Activated CD4-positive, alpha-beta T cell treated with anti-CD3 and anti-CD28 coated beads, Interleukin-2, Interleukin-4, amounts not matched to agents 100 ng/mL and 50 ng/mL, durations not matched to agents 16 hours and 8 hours (primary cell): ENCODE data around the gene TFDP2.
"Not testable (repeated sequence)": the region's sequence is repeated elsewhere in the genome, so short reads cannot be mapped to it uniquely, and the experiment has no call there.

ENCODE experiments used
- DNase-seq: peaks from one replicate; pipeline ENCODE4 v3.0.0-alpha.2; 2020; ENCODE audit warnings: low spot score

TFDP2 gene

GRCh38 chr3:142019794-142020320 lies 129.5 kb downstream of the TFDP2 start:
- peak; percentile 37 for DNase-seq

- no peak for DNase-seq
These were observed 135.4 kb downstream of the TFDP2 start for GRCh38 chr3:142013993-142014392.

GRCh38 chr3:142013326-142013980 lies 135.9 kb downstream of the TFDP2 start:
- DNase-seq: no peak

- no peak for DNase-seq
These were observed 140.3 kb downstream of the TFDP2 start for GRCh38 chr3:142009029-142009428.

- DNase-seq: no peak
These were observed 141.5 kb downstream of the TFDP2 start for GRCh38 chr3:142007710-142008399.

GRCh38 chr3:142004957-142005356 lies 144.4 kb downstream of the TFDP2 start:
- not testable (repeated sequence) for DNase-seq

GRCh38 chr3:142004025-142004424 lies 145.3 kb downstream of the TFDP2 start:
- no peak for DNase-seq

GRCh38 chr3:142003291-142003690 lies 146.1 kb downstream of the TFDP2 start:
- no peak for DNase-seq

GRCh38 chr3:142000325-142000870 lies 148.9 kb downstream of the TFDP2 start:
- no peak for DNase-seq

- no peak for DNase-seq
These were observed 150.6 kb downstream of the TFDP2 start for GRCh38 chr3:141998669-141999290.

- DNase-seq: no peak
These were observed 152.9 kb downstream of the TFDP2 start for GRCh38 chr3:141996437-141996836.

GRCh38 chr3:141994856-141995255 lies 154.5 kb downstream of the TFDP2 start:
- no peak for DNase-seq

- no peak for DNase-seq
These were observed 156.8 kb downstream of the TFDP2 start for GRCh38 chr3:141992512-141992911.

- peak; percentile 30 for DNase-seq
These were observed 162.7 kb downstream of the TFDP2 start for GRCh38 chr3:141986548-141987107.

- DNase-seq: no peak
These were observed 168.3 kb downstream of the TFDP2 start for GRCh38 chr3:141981084-141981483.

GRCh38 chr3:141979050-141979671 lies 170.2 kb downstream of the TFDP2 start:
- no peak for DNase-seq

- not testable (repeated sequence) for DNase-seq
These were observed 174.6 kb downstream of the TFDP2 start for GRCh38 chr3:141974777-141975176.

GRCh38 chr3:141972399-141972798 lies 176.9 kb downstream of the TFDP2 start:
- DNase-seq: no peak

GRCh38 chr3:141971571-141971970 lies 177.8 kb downstream of the TFDP2 start:
- no peak for DNase-seq

- no peak for DNase-seq
These were observed 179.6 kb downstream of the TFDP2 start for GRCh38 chr3:141969711-141970110.

- DNase-seq: no peak
These were observed 183.9 kb downstream of the TFDP2 start for GRCh38 chr3:141965471-141965870.

- no peak for DNase-seq
These were observed 186.0 kb downstream of the TFDP2 start for GRCh38 chr3:141963301-141963700.
